Ovary (tissue), 9 donors: ENCODE results near the gene C1QTNF12. TPM values are rescaled to one million over a fixed set of nuclear protein-coding genes. Genes with fewer than 3 reads are reported as not detected.

Source experiments
- DNase-seq, 5 donors: peaks; one replicate each; pipeline ENCODE4 v3.0.0-alpha.2; 2019 to 2020
- H3K27ac ChIP-seq, 2 donors: fragments of 200-600 bp; one replicate each; pipeline versions ENCODE4 v1.5.1 to v1.8.0; 2019 to 2022
- H3K27me3 ChIP-seq: fragments of 200-600 bp; one replicate; pipeline ENCODE4 v1.8.0; 2022
- H3K36me3 ChIP-seq: fragments of 200-600 bp; sonication (generic); one replicate; pipeline ENCODE4 v1.5.1; 2019
- H3K4me1 ChIP-seq: one replicate; pipeline ENCODE4 v1.8.1; 2013; ENCODE audit warnings: mild to moderate bottlenecking, moderate library complexity; ENCODE audit not compliant: insufficient read depth
- H3K4me3 ChIP-seq: fragments of 200-600 bp; sonication (generic); one replicate; pipeline ENCODE4 v1.5.1; 2017
- H3K9me3 ChIP-seq, 2 donors: fragments of 200-600 bp in 1 of 2; sonication (generic) in 1 of 2; one replicate each; pipeline versions ENCODE4 v1.5.1 to v1.8.1; 2013 to 2019; ENCODE audit warnings: mild to moderate bottlenecking in 1 of 2, moderate library complexity in 1 of 2
- CTCF ChIP-seq, 3 donors: fragments of 450-650 bp in 2 of 3; fragments of 200-600 bp in 1 of 3; IDR thresholded peaks; one replicate each; pipeline versions ENCODE4 v1.5.1 to v1.8.0; 2016 to 2022; ENCODE audit warnings: antibody characterized with exemption in 3 of 3, mild to moderate bottlenecking in 1 of 3
- EP300 ChIP-seq: sonication (generic); formaldehyde crosslinking; IDR thresholded peaks from one replicate; pipeline ENCODE4 v1.6.1; 2017; ENCODE audit warnings: antibody characterized with exemption
- POLR2A ChIP-seq: fragments of 450-650 bp; IDR thresholded peaks from one replicate; pipeline ENCODE4 v1.6.1; 2017; ENCODE audit warnings: antibody characterized with exemption, mild to moderate bottlenecking, moderate library complexity
- WGBS, 3 donors: extraction: QIAGEN DNeasy Blood & Tissue Kit in 1 of 3; methylation state at CpG; one replicate each; pipeline versions ENCODE4 v1.1.5 to v1.1.7; 2013 to 2017; 5-methylcytosine and 5-hydroxymethylcytosine counted together
- intact Hi-C, 4 donors: fragments of 100-400 bp; cut with DNase I; formaldehyde crosslinking; loops; one replicate each; pipeline versions ENCODE4 v1.11.0 to v1.15.1; 2022 to 2023
- polyA plus RNA-seq, 2 donors: library from polyadenylated mRNA; stranded (reverse); fragments of 200-250 nt in 1 of 2; fragments of 350-450 nt in 1 of 2; fragmentation: Illumina TruSeq in 1 of 2; extraction: RNeasy Lipid Tissue Mini Kit (QIAGEN cat#74804) in 1 of 2; gene quantifications; one replicate each; pipeline ENCODE4 v1.2.3, GENCODE V29; 2013 to 2014
- total RNA-seq, 7 donors: library from RNA; depleted of rRNA in 2 of 7; stranded (reverse); fragments of >200 nt in 2 of 7; fragmentation: NEBNext Ultra II Directional in 3 of 7; extraction: Animal tissue kit (Norgen Biotek cat#: 25700) in 3 of 7; gene quantifications; one replicate each; pipeline versions ENCODE4 v1.1.0 to v1.2.4, GENCODE V29; 2016 to 2023
- donor health status: DM: no; HTN: no; CAD: no; lungs with moderate emphysema.
- donor health status: DM: no; HTN: no; CAD: no.
- donor health status: Bipolar disorder and iron deficiency.
- donor health status: DM: yes; HTN: yes; CAD: no.
- donor health status: DM: no; HTN: no; CAD: no.
- donor health status: DM: yes; HTN: yes; CAD: no.

Gene C1QTNF12
- total and polyA plus RNA-seq, 9 donors, result 0.92 to 4.8 (median 1.4) TPM; not detected in 1

GRCh38 chr1:1247341-1247913 lies 905 bp upstream of the C1QTNF12 start:
- Histone ChIP-seq H3K4me3 (no peak overlapping the region), H3K27me3 (no peaks in the 10 kb centered on the region), H3K36me3 (no peaks in the 10 kb centered on the region), H3K4me1 (no peaks in the 10 kb centered on the region), H3K27ac (no peak overlapping the region), H3K9me3 (no peaks in the 10 kb centered on the region)
- TF ChIP-seq CTCF (IDR thresholded peaks at IDR 0.05) (no peak), POLR2A (no peak), EP300 (no peak)
- no peak for DNase-seq
- intact Hi-C loops, result loop anchor here in 1 of 4 donors (5.0 kb wide), 1 partner anchor 410 kb away; no protein-coding TSS in a partner anchor
- WGBS, 3 donors, result 44 to 65% (median 47%) methylated on average over 22 to 25 of the region's 25 CpGs

- Histone ChIP-seq H3K9me3 (no peaks in the 10 kb centered on the region), H3K4me3 (no peak overlapping the region), H3K4me1 (no peaks in the 10 kb centered on the region), H3K27ac (no peak overlapping the region), H3K27me3 (peaks cover 6% of the 10 kb centered on the region), H3K36me3 (no peaks in the 10 kb centered on the region)
- TF ChIP-seq CTCF (IDR thresholded peaks at IDR 0.05) (no peak), EP300 (no peak), POLR2A (no peak)
- no peak for DNase-seq
- 29 to 64% (median 30%) methylated on average over 13 to 45 of the region's 45 CpGs for WGBS, 3 donors
- intact Hi-C loops, result loop anchor here in 1 of 4 donors (5.0 kb wide), 1 partner anchor 409 kb away; no protein-coding TSS in a partner anchor
Measured at GRCh38 chr1:1245817-1246576, 525 bp downstream of the C1QTNF12 start.

- Histone ChIP-seq H3K4me1 (no peaks in the 10 kb centered on the region), H3K36me3 (no peaks in the 10 kb centered on the region), H3K27me3 (peaks cover 6% of the 10 kb centered on the region), H3K4me3 (no peak overlapping the region), H3K27ac (no peak overlapping the region), H3K9me3 (no peaks in the 10 kb centered on the region)
- TF ChIP-seq CTCF (IDR thresholded peaks at IDR 0.05) (no peak), EP300 (no peak), POLR2A (no peak)
- DNase-seq, result no peak
- 48 to 56% (median 56%) methylated on average over 11 to 22 of the region's 23 CpGs for WGBS, 3 donors
- intact Hi-C loops, result loop anchor here in 1 of 4 donors (5.0 kb wide), 1 partner anchor 408 kb away; no protein-coding TSS in a partner anchor
Measured at GRCh38 chr1:1245178-1245816, 1.2 kb downstream of the C1QTNF12 start.

GRCh38 chr1:1244192-1244811 lies 2.2 kb downstream of the C1QTNF12 start:
- peaks cover 8% of the 10 kb centered on the region for H3K27me3 ChIP-seq
- TF ChIP-seq EP300 (no peak), CTCF (IDR thresholded peaks at IDR 0.05) (no peak), POLR2A (no peak)
- intact Hi-C loops, result no loop called here
- no peaks in the 10 kb centered on the region for H3K9me3 ChIP-seq
- H3K36me3 ChIP-seq, result no peaks in the 10 kb centered on the region
- no peak overlapping the region for H3K4me3 ChIP-seq
- no peaks in the 10 kb centered on the region for H3K4me1 ChIP-seq
- 64 to 71% (median 69%) methylated on average over 30 of the region's 30 CpGs for WGBS, 3 donors
- H3K27ac ChIP-seq, result no peak overlapping the region
- no peak for DNase-seq
